Left hindlimb (tissue), 1 donor: ENCODE data around the gene CELF4.

Experiments used
- DNase-seq: peaks from one replicate; pipeline ENCODE4 v3.0.0-alpha.2; 2018

The CELF4 gene

DNA sequence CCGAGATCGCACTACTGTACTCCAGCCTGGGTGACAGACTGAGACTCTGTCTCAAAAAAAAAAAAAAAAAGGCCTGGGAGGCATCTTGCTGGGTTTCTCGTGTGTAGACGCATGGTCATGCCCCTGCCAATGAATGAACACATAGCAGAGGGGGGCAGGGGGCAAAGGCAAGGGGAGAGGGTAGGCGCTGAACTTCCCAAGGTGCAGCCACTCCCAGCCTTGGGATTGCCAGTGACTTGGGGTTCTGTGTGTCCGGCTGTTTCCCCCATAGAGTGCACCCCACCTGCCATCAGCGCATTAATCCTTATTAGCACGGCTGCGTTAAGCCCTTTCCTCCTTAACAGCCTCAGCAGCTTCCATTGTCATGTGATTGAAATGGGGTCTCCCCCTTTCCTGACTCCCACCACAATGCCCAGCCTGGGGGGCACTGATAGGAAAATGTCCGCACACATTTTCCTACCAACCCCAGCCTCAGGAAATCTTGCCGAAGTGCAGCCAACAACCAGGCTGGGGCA is 225.8 kb downstream of the CELF4 start:
- no peak for DNase-seq

DNA sequence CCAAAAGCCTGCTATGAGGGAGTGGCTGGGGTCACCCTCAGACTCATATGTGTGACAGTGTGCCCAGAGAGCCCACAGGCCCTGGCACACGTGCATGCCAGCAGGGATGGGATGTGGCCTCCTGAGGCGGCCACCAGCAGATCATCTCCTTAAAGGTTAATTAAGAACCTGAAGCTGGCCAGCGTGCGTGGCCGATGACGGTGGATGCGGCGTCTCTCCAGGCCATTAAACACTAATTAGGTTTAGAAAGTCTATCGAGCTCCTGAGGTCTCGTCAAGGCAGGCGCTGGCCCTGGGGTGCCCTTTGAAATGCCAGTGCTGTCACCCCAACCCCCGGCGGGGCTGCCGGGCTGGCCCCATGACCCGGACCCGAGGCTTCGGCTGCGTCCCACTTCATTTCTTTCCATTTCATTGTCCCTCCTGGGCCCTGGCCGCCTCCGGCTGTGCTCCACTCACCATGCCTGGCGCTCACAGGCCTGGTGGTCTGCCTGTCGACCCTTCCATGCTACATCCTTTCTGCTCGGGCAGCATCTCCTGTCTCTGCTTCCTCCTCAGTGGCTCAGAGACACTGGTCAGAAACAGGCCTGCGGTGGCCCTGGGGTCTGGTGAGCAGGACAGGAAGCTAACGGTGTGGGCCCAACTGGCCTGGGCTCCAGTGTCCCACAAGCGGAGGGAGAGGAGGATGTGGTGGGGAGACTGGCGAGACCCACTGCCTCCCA is 228.9 kb downstream of the CELF4 start:
- no peak for DNase-seq

- DNase-seq: no peak
Measured at GRCh38 chr18:37335409-37335736, 230.2 kb downstream of the CELF4 start.

GRCh38 chr18:37334631-37335408 is 230.8 kb downstream of the CELF4 start:
- no peak for DNase-seq

DNA sequence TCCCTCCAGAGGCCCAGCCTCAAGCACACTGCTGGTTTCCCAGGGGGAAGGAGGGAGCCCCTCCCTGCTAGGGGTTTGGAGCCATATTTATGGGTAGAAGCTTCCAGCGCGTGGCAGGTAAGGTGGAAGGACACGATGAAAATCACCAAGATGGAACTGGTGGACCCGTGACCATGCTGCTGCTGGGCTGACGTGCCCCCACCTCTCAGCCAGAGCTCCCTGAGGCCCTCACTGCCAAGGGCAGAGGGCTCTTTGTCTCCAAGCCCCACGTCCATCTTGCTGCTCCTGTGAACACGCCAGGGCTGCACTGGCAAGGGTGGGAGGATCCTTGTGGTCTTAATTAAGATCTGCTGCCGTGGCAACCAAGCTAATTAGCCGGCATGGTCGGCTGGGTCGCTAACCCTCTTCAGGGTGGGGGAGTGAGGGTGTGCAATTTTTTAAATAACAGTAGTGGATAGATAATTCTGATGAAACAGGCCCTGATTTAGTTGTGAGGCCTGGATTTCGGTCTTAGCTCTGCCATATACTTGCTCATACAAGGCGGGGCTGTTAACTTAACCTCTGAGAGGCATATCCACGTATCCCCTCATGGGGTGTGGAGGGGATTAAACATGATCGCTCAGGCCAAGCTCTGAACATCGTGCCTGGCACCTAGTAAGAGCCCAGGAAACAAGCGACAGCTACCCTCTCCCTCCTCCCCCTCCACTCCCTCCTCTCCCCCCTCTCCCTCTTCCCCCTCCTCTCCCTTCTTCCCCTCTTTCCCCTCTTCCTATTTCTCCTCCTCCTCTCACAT is 232.8 kb downstream of the CELF4 start:
- no peak for DNase-seq

GRCh38 chr18:37332219-37332618 is 233.4 kb downstream of the CELF4 start:
- no peak for DNase-seq

- no peak for DNase-seq
Measured at GRCh38 chr18:37330173-37330572, 235.4 kb downstream of the CELF4 start.

DNA sequence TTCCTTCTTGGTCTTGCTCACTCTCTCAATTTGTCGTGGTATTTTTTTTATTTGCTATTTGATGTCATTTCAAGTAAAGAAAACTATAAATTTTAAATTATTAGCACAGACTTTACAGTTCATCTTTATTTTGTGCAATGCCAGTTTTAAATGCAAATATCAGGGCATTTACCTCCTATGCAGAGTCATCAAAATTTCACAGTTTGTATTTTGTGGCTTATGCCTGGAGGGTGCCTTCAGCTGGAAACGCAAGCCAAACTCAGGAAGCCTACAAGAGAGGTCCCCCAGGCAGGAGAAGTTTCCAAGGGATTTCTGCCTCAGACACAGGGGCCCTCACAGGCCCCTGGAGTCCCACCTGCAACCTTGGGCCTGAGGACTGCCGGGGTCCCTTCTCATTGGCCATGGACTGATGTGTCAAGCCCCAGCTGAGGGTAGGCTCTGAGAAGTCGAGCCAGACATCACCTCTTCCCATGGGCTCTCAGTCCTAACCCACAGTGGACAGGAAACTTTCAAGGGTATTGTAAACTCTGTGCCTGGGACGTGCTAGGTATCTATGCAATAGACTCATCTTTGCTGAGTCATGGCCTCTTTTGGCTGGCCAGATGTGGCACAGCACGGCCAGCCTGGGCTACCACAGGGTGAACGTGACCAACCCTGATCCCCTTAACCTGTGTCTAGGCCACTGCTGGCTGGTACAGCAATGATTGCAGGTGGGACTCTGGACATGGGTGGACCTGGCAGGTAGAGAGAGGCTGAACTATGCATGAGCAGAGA is 236.5 kb downstream of the CELF4 start:
- no peak for DNase-seq

DNA sequence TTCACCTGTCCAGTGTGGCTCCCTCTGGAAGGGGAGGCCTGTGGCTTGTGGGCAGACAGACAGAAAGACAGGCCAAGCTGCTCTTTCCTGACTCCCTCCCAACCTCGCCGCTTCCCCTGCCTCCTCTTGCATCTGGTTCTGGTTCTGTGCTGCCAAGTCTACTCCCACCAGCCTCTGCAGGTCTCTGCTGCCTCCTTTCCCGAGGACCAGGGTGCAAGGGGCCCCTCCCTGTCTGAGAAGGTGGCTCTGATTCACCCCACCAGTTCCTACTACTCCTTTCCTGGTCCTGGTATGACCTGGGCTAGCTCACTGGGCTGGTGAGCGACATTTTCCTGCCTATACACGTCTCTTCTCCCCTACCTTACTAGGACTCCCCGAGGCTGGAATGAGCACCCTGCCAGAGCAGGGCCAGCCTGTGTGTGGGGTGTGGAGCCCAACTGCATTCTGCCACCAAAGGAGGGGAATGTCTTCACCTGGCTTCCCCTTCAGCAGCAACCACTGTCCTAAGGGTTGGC is 238.5 kb downstream of the CELF4 start:
- DNase-seq: no peak

DNA sequence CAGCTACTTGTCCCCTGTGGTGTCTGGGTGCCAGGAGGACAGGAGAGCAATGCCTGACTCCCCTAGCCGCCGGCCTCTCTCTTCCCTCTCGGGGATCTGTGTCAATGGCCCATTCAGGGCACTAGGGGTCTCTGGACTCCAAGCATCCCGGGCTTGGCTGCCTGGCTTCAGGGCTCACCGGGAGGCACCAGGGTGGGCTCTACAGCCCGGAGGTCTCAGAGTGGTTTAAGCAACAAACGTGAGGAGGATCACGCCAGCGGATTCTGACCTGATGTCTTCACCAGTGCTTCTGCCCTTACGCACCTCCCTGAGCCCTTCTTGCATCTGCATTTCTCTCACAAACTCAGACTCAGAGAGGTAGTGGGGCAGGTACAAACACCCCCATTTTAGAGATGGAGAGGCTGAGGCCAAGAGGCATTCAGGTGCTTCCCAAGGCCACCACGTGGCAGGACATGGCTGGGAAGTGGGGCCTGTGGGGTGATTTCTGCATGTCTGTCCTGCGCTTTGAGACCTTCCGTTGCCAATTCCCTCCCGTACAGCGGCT is 243.0 kb downstream of the CELF4 start:
- DNase-seq: no peak

GRCh38 chr18:37321582-37322491 is 243.8 kb downstream of the CELF4 start:
- DNase-seq: no peak

DNA sequence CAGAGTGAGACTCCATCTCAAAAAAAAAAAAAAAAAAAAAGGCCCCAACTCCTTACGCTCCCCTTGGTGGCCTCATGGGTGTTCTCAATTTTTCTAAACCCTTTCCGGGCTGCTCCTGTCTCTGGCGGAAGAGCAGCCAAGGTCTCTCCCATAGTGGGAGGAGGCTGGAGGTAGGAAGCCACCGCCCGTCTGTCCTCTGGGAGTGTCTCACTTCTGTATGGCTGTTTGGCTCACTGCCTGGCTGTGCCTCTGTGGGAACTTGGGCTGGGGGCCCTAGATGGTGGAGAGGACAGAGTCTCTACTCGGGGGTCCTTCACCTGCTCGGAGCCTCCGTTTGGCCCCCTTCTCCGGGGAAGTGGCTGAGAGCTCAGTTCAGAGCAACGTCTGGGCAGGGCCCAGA is 245.3 kb downstream of the CELF4 start:
- no peak for DNase-seq

DNA sequence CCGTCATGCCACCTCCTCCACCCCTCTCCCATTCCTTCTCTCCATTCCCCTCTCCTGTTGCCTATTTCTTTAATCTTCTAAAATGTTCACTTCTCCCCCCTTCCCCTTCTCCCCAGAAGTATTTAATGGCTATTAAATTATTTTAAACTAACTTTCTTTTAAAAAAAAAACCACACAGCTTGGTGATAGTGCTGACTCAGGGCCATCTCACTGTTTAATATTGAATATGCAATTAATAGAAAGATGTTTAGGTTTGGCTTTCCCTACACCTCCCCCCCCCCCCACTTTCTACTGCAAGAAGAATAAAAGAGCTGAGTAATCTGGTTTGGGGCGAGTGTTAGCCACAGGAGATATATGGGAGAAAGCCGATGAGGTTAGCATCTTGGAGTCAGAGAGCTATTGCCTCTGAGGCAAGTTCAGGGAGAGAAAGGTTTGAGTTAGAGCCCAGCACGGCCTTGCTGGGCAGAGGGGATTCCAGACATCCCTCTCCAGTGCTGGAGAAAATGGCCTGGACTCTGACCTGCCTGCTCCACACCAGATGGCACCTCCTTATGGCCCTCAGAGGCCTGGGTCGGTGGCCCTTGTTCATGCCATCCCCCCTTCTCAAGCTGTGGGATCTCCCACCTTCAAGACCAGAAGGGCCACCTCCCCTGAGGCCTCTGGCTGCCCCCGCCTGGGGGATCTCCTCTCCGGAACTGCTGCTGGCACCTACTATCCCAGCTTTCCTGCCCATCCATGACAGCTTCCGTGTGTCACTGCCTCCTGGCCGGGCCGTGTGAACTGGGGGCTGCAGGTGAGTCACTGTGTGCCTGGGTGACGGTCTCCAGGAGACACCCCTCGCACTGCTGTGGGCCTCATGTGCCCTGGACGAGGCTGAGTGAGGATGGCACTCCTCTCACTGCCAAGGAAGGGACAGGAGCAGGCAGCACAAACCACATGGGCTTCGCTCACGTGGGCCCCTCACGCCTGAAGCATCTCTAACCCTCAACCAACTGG is 246.9 kb downstream of the CELF4 start:
- no peak for DNase-seq

DNA sequence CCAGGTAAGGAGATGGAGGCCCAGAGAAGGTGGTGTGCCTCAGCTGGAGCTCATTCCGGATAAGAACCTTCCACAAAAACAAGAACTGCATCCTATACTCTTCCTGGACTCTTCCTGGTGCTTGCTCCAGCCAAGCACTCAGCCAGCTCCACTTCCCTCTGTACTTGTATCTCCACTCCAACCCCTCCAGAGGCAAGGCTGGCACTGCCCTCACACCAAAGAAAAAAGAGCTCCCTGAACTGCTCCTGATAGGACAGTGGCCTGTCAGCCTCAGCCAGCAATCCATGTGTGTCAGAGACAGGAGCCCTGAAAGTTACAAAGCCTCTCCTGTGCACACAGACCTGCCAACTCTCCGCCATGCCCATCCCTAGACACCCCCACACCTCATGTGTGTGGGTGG is 248.1 kb downstream of the CELF4 start:
- DNase-seq: no peak

GRCh38 chr18:37316468-37316867 is 249.1 kb downstream of the CELF4 start:
- DNase-seq: no peak

DNA sequence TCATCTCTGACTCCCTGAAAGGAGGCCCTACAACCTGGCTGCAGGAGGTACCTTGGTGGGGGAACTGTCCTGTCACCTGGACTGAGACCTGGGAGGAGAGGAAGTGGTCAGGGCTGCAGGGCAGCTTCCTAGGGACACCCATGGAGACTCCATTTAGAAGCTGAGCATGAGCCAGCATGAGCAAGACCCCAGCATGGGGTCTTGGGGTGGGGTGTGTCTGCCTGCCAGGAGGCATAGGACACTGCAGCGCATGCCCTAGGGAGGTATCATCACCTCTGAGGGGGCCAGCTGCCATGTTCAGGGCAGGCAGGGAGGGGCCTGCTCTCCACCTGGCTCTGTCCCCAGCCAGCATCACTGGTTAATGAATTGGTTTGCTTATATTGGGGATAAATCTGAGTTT is 249.7 kb downstream of the CELF4 start:
- DNase-seq: no peak

GRCh38 chr18:37314534-37314933 is 251.1 kb downstream of the CELF4 start:
- no peak for DNase-seq

- DNase-seq: no peak
Measured at GRCh38 chr18:37313624-37314023, 252.0 kb downstream of the CELF4 start.

GRCh38 chr18:37309861-37310260 is 255.7 kb downstream of the CELF4 start:
- DNase-seq: no peak

GRCh38 chr18:37309059-37309458 is 256.5 kb downstream of the CELF4 start:
- DNase-seq: no peak
